ENCODE data around the gene TMCO4. TPM values are rescaled to one million over a fixed set of nuclear protein-coding genes. Genes with fewer than 3 reads are reported as not detected.

The TMCO4 gene
- total and polyA plus RNA-seq, 12 donors: 23.2 to 55.0 (median 38.1) TPM

- intact Hi-C loops (cut with DNase I): no loop called here
- Histone ChIP-seq H3K27me3 (no peaks in the 10 kb centered on the region), H3K9me3 (replicated peaks in 1 of 3) (no peaks in the 10 kb centered on the region), H3K4me1 (replicated peaks in 1 of 2) (peaks cover 0 to 19% of the 10 kb centered on the region in 2 donors), H3K36me3 (replicated peaks in 1 of 2) (peaks cover 0 to 12% of the 10 kb centered on the region in 2 donors), H3K4me3 (no peak overlapping the region), H3K27ac (no peak overlapping the region)
- WGBS, 4 donors: 93 to 96% (median 95%) methylated on average over 5 of the region's 5 CpGs
- no peak for DNase-seq
- TF ChIP-seq POLR2A (IDR thresholded peaks at IDR 0.05) (no peak), CTCF (IDR thresholded peaks at IDR 0.05) (no peak)
These were observed 43.2 kb downstream of the TMCO4 start for GRCh38 chr1:19756480-19756879.

GRCh38 chr1:19754482-19754881, 45.2 kb downstream of the TMCO4 start:
- WGBS, 4 donors: 69 to 83% (median 78%) methylated on average over 10 of the region's 10 CpGs
- TF ChIP-seq CTCF (IDR thresholded peaks at IDR 0.05) (no peak), POLR2A (IDR thresholded peaks at IDR 0.05) (no peak)

GRCh38 chr1:19752083-19752696, 47.5 kb downstream of the TMCO4 start:
- intact Hi-C loops (cut with DNase I): no loop called here
- peak in 3 of 7 donors; percentile 44 to 69 (median 56) for DNase-seq
- H3K36me3 ChIP-seq (replicated peaks in 1 of 2): peaks cover 0 to 12% of the 10 kb centered on the region in 2 donors
- peaks cover 0 to 8% of the 10 kb centered on the region in 2 donors for H3K4me1 ChIP-seq (replicated peaks in 1 of 2)
- TF ChIP-seq POLR2A (IDR thresholded peaks at IDR 0.05) (no peak), CTCF (IDR thresholded peaks at IDR 0.05) (no peak)
- no peaks in the 10 kb centered on the region for H3K9me3 ChIP-seq (replicated peaks in 1 of 3)
- peak overlapping the region in 1 of 5 donors; percentile 57 for H3K27ac ChIP-seq
- H3K27me3 ChIP-seq: no peaks in the 10 kb centered on the region
- no peak overlapping the region for H3K4me3 ChIP-seq
- 52 to 64% (median 62%) methylated on average over 9 of the region's 9 CpGs for WGBS, 4 donors

More at GRCh38 chr1:19754482-19754881, 45.2 kb downstream of the TMCO4 start:
- no peak overlapping the region for H3K27ac ChIP-seq
- peak in 1 of 7 donors; percentile 63 for DNase-seq
- H3K4me1 ChIP-seq (replicated peaks in 1 of 2): peaks cover 0 to 19% of the 10 kb centered on the region in 2 donors
- H3K9me3 ChIP-seq (replicated peaks in 1 of 3): no peaks in the 10 kb centered on the region
- intact Hi-C loops (cut with DNase I): no loop called here
- H3K4me3 ChIP-seq: no peak overlapping the region
- H3K36me3 ChIP-seq (replicated peaks in 1 of 2): peaks cover 0 to 12% of the 10 kb centered on the region in 2 donors
- H3K27me3 ChIP-seq: no peaks in the 10 kb centered on the region

GRCh38 chr1:19750882-19751276, 48.8 kb downstream of the TMCO4 start:
- DNase-seq: no peak
- no peaks in the 10 kb centered on the region for H3K27me3 ChIP-seq
- intact Hi-C loops (cut with DNase I): no loop called here
- no peak overlapping the region for H3K27ac ChIP-seq
- H3K4me3 ChIP-seq: no peak overlapping the region
- H3K4me1 ChIP-seq (replicated peaks in 1 of 2): peaks cover 0 to 8% of the 10 kb centered on the region in 2 donors
- H3K9me3 ChIP-seq (replicated peaks in 1 of 3): no peaks in the 10 kb centered on the region
- WGBS, 4 donors: 86 to 93% (median 91%) methylated on average over 3 of the region's 3 CpGs
- TF ChIP-seq POLR2A (IDR thresholded peaks at IDR 0.05): no peak
- H3K36me3 ChIP-seq (replicated peaks in 1 of 2): peaks cover 0 to 17% of the 10 kb centered on the region in 2 donors
